Uterus (tissue), 4 donors: ENCODE data around the gene PSMA7. TPM values are rescaled to one million over a fixed set of nuclear protein-coding genes. Genes with fewer than 3 reads are reported as not detected.

Experiments used
- DNase-seq, 2 donors: peaks; one replicate each; pipeline ENCODE4 v3.0.0-alpha.2; 2019 to 2020
- H3K27ac ChIP-seq, 2 donors: fragments of 200-600 bp; sonication (generic); 1 replicate in 1 of 2; 2 replicates in 1 of 2; pipeline ENCODE4 v1.5.1; 2016 to 2018
- H3K27me3 ChIP-seq, 2 donors: fragments of 200-600 bp; sonication (generic); one replicate each; pipeline ENCODE4 v1.5.1; 2018 to 2019; ENCODE audit warnings: control low read depth in 1 of 2
- H3K36me3 ChIP-seq, 2 donors: fragments of 200-600 bp; sonication (generic); one replicate each; pipeline ENCODE4 v1.5.1; 2019; ENCODE audit warnings: control low read depth in 1 of 2
- H3K4me1 ChIP-seq, 2 donors: fragments of 200-600 bp; sonication (generic); one replicate each; pipeline ENCODE4 v1.5.1; 2018 to 2019; ENCODE audit warnings: control low read depth in 1 of 2
- H3K4me3 ChIP-seq, 2 donors: fragments of 200-600 bp; sonication (generic); 1 replicate in 1 of 2; 2 replicates in 1 of 2; pipeline ENCODE4 v1.5.1; 2018 to 2019; ENCODE audit warnings: mild to moderate bottlenecking in 1 of 2
- H3K9me3 ChIP-seq, 2 donors: fragments of 200-600 bp; sonication (generic); one replicate each; pipeline ENCODE4 v1.5.1; 2019; ENCODE audit warnings: control low read depth in 1 of 2
- CTCF ChIP-seq, 4 experiments: fragments of 200-600 bp in 2 of 4; fragments of 450-650 bp in 2 of 4; sonication (generic) in 2 of 4; IDR thresholded peaks; one replicate each; pipeline ENCODE4 v1.5.1; 2016 to 2019; ENCODE audit warnings: antibody characterized with exemption in 4 of 4, mild to moderate bottlenecking in 2 of 4, moderate library complexity in 1 of 4
- POLR2A ChIP-seq, 2 donors: fragments of 450-650 bp; IDR thresholded peaks; one replicate each; pipeline ENCODE4 v1.6.1; 2016; ENCODE audit warnings: antibody characterized with exemption in 2 of 2, mild to moderate bottlenecking in 1 of 2, moderate library complexity in 1 of 2
- intact Hi-C: fragments of 100-400 bp; cut with DNase I; formaldehyde crosslinking; loops from one replicate; pipeline ENCODE4 v1.15.1; 2023; ENCODE audit warnings: low total_unique reads
- total RNA-seq, 4 donors: library from RNA; depleted of rRNA in 3 of 4; stranded (reverse); fragments of >200 nt in 3 of 4; gene quantifications; one replicate each; pipeline versions ENCODE4 v1.1.0 to v1.2.4, GENCODE V29; 2014 to 2023
- donor health status: DM: yes; HTN: yes; CAD: no.

The PSMA7 gene
- total RNA-seq, 4 donors from 2014 or later, result 145 to 214 (median 162) TPM

GRCh38 chr20:62097881-62098407, 45.2 kb downstream of the PSMA7 start:
- Histone ChIP-seq H3K27ac (no peak overlapping the region), H3K4me3 (no peak overlapping the region), H3K4me1 (no peaks in the 10 kb centered on the region), H3K36me3 (no peaks in the 10 kb centered on the region), H3K27me3 (no peaks in the 10 kb centered on the region), H3K9me3 (no peaks in the 10 kb centered on the region)
- TF ChIP-seq CTCF (IDR thresholded peaks at IDR 0.05) (no peak), POLR2A (IDR thresholded peaks at IDR 0.05) (no peak)
- DNase-seq, result no peak
- intact Hi-C loops, result no loop called here

GRCh38 chr20:62096421-62097380, 46.5 kb downstream of the PSMA7 start:
- H3K27ac ChIP-seq, result no peak overlapping the region
- intact Hi-C loops, result no loop called here
- H3K27me3 ChIP-seq, result no peaks in the 10 kb centered on the region
- DNase-seq, result no peak
- H3K4me1 ChIP-seq, result no peaks in the 10 kb centered on the region
- no peaks in the 10 kb centered on the region for H3K9me3 ChIP-seq
- no peaks in the 10 kb centered on the region for H3K36me3 ChIP-seq
- H3K4me3 ChIP-seq, result no peak overlapping the region
- TF ChIP-seq CTCF (IDR thresholded peaks at IDR 0.05), result no peak
- no peak for TF ChIP-seq POLR2A (IDR thresholded peaks at IDR 0.05)

- no peaks in the 10 kb centered on the region for H3K36me3 ChIP-seq
- no peak overlapping the region for H3K4me3 ChIP-seq
- H3K27me3 ChIP-seq, result no peaks in the 10 kb centered on the region
- intact Hi-C loops, result no loop called here
- H3K4me1 ChIP-seq, result no peaks in the 10 kb centered on the region
- no peak overlapping the region for H3K27ac ChIP-seq
- TF ChIP-seq CTCF (IDR thresholded peaks at IDR 0.05), result peak in 1 of 4 experiments; percentile 16
- no peak for TF ChIP-seq POLR2A (IDR thresholded peaks at IDR 0.05)
- H3K9me3 ChIP-seq, result no peaks in the 10 kb centered on the region
- DNase-seq, result no peak
Observed at GRCh38 chr20:62089393-62089792, 53.8 kb downstream of the PSMA7 start.

- no peaks in the 10 kb centered on the region for H3K9me3 ChIP-seq
- intact Hi-C loops, result no loop called here
- H3K36me3 ChIP-seq, result no peaks in the 10 kb centered on the region
- no peaks in the 10 kb centered on the region for H3K27me3 ChIP-seq
- DNase-seq, result no peak
- H3K4me3 ChIP-seq, result no peak overlapping the region
- TF ChIP-seq POLR2A (IDR thresholded peaks at IDR 0.05) (no peak), CTCF (IDR thresholded peaks at IDR 0.05) (no peak)
- no peaks in the 10 kb centered on the region for H3K4me1 ChIP-seq
- H3K27ac ChIP-seq, result no peak overlapping the region
Observed at GRCh38 chr20:62088258-62089127, 54.7 kb downstream of the PSMA7 start.
